Gastroesophageal sphincter (tissue), 2 donors: ENCODE results near the gene RUNDC1.

ENCODE experiments used
- EP300 ChIP-seq: sonication (generic); formaldehyde crosslinking; IDR thresholded peaks from one replicate; pipeline ENCODE4 v1.6.1; 2017; ENCODE audit warnings: antibody characterized with exemption, mild to moderate bottlenecking
- POLR2A ChIP-seq, 2 donors: fragments of 450-650 bp; IDR thresholded peaks; one replicate each; pipeline ENCODE4 v1.6.1; 2017; ENCODE audit warnings: antibody characterized with exemption in 2 of 2, mild to moderate bottlenecking in 2 of 2, moderate library complexity in 1 of 2

DNA sequence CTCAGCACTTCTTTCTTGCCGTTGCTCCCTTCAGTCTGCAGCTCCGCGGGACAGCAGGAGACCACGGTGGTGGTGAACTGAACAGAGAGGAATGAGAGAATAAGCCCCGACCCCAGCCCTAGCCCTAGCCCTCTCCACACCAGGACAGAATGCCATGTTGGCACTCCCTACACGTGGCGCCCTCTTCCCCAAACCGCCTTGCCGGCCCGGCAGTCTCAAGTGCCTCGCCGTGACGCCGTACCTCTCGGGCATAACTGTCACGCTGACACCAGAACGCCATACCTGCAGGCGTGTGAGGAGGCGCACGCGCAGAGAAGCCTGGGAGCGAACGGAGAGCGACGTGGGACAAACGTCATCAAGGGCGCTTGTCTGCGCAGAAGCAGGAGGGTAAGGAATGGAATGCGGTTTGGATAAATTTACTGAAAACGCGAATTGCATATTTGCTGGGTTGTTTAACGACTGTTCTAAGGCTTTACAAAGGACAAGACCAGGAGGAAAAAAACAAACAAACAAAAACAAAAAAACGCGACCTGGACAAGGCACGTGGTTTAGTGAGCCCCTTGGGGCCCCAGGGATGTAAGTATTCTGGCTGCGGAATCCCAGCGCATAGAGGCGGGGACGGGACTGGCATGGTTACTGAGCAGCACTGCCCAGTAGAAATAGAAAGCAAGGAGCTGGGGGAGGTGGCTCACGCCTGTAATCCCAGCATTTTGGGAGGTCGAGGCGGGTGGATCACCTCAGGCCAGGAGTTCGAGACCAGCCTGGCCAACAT is 16.0 kb upstream of the RUNDC1 start, which contains the start of gene AARSD1:
- TF ChIP-seq POLR2A (IDR thresholded peaks at IDR 0.05) (peak; percentile 75 to 78), EP300 (no peak)
